Activated naive CD4-positive, alpha-beta T cell treated with anti-CD3 and anti-CD28 coated beads, Interleukin-2, amount 10 ng/mL, durations not matched to agents 7 days and 5 days (primary cell): ENCODE data around the gene MUC2.

ENCODE experiments used
- CTCF ChIA-PET: fragments of 350-600 bp; sonication (Branson Sonifier 250); formaldehyde crosslinking; loops from one replicate; lab custom pipeline; 2021; ENCODE audit warnings: antibody characterized with exemption; lab: Charles Lee
- DNase-seq: peaks from one replicate; pipeline ENCODE4 v3.0.0-alpha.2; 2020
- H3K27ac Mint-ChIP-seq: one replicate; pipeline ENCODE4 v1.8.0; 2021; ENCODE audit warnings: mild to moderate bottlenecking, moderate library complexity, mixed read lengths
- H3K27me3 Mint-ChIP-seq: one replicate; pipeline ENCODE4 v1.8.0; 2021; ENCODE audit warnings: mild to moderate bottlenecking, mixed read lengths
- H3K36me3 Mint-ChIP-seq: one replicate; pipeline ENCODE4 v1.8.0; 2021; ENCODE audit warnings: mixed read lengths
- H3K4me1 Mint-ChIP-seq: one replicate; pipeline ENCODE4 v1.8.0; 2021; ENCODE audit warnings: mixed read lengths
- H3K4me3 Mint-ChIP-seq: one replicate; pipeline ENCODE4 v1.8.0; 2021; ENCODE audit warnings: mild to moderate bottlenecking, moderate library complexity, mixed read lengths
- H3K9me3 Mint-ChIP-seq: one replicate; pipeline ENCODE4 v1.8.0; 2021; ENCODE audit warnings: mixed read lengths

Gene MUC2

DNA sequence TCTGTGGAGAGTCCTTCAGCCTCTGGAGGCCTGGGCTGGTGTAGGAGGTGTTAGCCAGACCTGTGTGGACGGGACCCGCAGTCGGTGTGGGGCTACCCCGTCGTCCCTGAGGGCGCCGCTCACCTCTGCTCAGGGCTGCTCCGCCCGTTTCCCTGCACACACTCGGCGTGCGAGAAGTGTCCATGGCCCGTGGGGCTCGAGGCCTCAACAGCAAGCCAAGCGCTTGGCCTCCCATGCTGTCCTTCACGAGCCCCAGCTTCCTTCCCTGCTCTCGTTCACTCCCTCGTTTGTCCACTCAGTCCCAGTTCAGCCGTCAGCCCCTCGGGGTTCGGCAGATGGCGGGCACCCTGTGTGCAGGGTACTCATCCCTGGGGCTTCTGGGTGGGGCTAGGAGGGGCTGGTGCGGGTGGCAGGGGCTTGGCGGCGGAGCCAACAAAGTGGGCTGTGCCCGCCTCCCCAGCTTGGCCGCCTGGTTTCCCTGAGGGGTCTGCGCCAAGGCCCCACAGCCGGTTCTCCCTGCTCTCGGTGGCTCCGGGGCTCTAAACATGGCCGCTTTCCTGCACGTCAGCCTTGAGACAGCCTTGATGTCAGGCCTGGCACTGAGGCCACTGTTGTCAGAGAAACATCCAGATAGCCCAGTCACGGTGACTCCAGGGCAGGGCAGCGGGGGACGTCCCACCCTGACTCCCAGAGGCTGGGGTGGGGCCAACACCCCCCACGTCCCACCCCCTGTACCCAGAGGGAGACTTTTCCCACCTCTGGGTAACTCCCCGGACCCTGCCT is 41.5 kb upstream of the MUC2 start:
- Mint-ChIP-seq H3K36me3 (no peaks in the 10 kb centered on the region), H3K27me3 (no peaks in the 10 kb centered on the region), H3K27ac (no peak overlapping the region), H3K9me3 (peaks cover 6% of the 10 kb centered on the region), H3K4me3 (no peak overlapping the region), H3K4me1 (no peaks in the 10 kb centered on the region)
- CTCF ChIA-PET = no interaction called here
- no peak for DNase-seq

DNA sequence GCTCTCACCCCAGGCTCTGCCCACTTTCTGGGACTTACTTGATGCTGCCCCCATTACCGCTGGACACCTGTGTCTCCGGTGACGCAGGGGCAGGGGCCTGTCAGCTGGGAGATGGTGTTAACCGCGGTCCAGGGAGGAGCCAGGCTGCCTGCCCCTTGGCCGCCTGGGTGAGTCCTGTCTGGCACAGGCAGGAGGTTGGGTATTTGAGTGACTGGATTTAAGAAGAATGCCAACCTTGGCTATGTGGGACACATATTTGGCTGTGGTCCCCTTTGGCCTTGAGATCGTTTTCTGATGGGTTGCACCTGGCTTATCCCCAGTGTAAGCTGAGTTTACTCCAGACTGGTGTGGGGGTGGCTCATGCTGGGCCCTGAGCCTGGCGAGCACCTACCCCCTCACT is 40.7 kb upstream of the MUC2 start:
- H3K36me3 Mint-ChIP-seq = no peaks in the 10 kb centered on the region
- H3K27ac Mint-ChIP-seq = no peak overlapping the region
- DNase-seq = no peak
- peaks cover 6% of the 10 kb centered on the region for H3K9me3 Mint-ChIP-seq
- H3K27me3 Mint-ChIP-seq = no peaks in the 10 kb centered on the region
- H3K4me1 Mint-ChIP-seq = no peaks in the 10 kb centered on the region
- CTCF ChIA-PET = no interaction called here
- H3K4me3 Mint-ChIP-seq = no peak overlapping the region

DNA sequence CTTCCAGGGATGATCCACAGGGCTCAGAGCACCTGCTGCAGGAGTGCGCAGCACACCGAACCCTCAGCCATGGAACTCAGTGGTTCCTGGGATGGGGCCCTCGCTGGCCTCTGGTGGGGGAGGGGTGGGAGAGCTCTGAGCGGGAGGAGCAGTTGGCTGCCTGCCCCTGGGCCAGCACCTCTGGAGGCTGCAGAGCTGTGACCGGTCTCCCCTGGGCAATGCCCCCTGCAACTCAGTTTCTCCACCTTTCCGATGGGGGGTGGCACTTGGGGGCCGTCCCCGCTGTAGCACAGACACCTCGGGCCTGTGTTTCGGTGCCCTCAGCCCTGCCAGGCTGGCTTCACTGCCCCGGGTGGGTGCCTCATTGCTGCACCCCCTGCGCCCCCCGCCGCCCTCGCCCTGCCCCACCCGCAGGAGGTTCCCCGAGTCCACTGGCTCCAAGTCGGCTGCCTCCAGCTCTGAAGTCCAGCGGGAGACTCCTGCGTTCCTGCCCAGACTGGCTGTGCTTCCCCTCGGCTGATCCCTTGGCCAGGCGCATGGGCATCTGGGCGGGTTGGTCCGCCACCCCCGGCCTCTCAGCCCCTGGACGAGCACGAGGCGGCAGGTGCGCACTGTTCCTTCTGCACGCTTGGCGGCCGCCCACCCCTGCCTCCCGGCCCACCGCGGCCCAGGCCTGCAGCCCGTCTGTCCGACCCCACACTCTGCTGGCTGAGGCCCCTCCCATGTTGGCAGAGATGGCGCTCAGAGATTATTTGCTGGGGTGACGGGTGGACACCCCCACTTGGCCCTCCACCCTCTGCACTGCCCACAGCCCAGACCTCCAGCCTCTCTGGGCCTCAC is 40.0 kb upstream of the MUC2 start:
- no peak overlapping the region for H3K27ac Mint-ChIP-seq

DNA sequence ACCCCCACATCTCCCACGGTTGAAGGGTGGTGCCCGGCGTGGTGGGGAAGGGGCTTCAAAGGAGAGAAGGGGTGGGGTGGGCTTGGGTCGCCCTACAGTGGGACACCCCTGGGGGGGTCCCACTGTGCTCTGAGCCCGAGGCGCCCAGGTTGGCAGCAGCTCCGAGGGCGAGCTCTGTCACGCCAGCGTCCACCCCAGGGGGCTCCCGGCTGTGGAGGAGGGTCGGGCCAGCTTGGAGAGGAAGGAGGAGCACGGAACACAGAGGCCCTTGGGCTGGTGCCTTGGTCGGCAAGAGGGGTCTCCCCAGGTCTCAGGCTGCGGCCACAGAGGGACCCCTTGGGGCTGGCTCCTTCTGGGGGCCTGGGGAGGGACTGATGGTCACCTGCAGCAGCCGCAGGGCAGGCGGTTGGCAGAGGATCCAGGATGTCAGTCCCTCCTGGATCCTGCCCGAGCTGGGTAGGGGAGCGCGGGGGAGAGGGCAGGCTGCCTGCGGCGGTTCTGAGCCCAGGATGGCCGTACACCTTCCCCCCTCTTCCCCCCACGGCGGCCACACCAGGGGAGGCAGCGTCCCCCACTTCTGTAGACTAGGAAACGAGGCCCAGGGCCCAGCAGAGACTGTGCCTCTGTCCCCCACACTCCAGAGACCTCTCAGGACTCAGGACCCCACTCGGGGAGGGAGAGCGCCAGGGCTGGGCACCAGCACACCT is 38.9 kb upstream of the MUC2 start:
- CTCF ChIA-PET = no interaction called here
- Mint-ChIP-seq H3K4me3 (no peak overlapping the region), H3K36me3 (no peaks in the 10 kb centered on the region), H3K9me3 (peaks cover 6% of the 10 kb centered on the region), H3K4me1 (no peaks in the 10 kb centered on the region), H3K27me3 (no peaks in the 10 kb centered on the region), H3K27ac (no peak overlapping the region)
- DNase-seq = no peak

More for the DNA sequence above, 40.0 kb upstream of the MUC2 start:
- Mint-ChIP-seq H3K4me1 (no peaks in the 10 kb centered on the region), H3K9me3 (peaks cover 6% of the 10 kb centered on the region), H3K27me3 (no peaks in the 10 kb centered on the region), H3K36me3 (no peaks in the 10 kb centered on the region), H3K4me3 (no peak overlapping the region)
- no peak for DNase-seq
- CTCF ChIA-PET = no interaction called here

DNA sequence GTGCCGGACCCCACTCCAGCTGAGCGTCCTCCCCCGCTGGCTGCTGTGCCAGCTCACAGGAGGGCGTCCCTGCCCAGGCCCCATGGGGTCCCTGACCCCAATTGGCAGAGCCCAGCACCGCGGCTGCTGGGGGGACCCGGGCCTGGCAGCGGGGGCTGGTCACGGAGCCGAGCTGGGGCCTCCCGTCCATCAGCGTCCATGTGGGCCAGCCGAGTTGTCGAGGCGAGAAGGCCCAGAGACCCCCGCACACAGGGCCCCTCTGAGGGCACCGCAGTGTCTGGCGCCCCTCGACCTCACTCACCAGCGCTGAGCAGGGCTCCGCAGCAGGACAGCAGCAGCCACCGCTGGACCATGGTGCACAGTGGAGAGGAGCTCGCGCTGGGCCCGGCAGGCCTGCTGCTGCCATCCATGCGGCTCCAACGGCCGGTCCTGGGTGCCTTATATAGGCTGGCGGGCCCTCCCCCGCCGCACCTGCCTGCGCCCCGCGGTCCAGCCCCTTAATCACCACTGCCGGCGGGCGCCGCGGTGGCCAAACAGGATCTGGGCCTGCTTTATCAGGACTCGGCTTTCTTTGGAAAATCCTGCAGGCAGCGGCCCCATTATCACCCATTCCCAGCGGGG is 38.3 kb upstream of the MUC2 start, which contains the start of gene MUC6:
Gene MUC6 (minus strand): TSS at position 416 of the 621 bp plus-strand sequence. CDS start 63 bp downstream, at position 353.
- Mint-ChIP-seq H3K36me3 (no peaks in the 10 kb centered on the region), H3K4me3 (no peak within 1 kb of the TSS), H3K9me3 (peaks cover 6% of the 10 kb centered on the region), H3K27ac (no peak within 1 kb of the TSS), H3K4me1 (no peaks in the 10 kb centered on the region), H3K27me3 (no peaks in the 10 kb centered on the region)
- DNase-seq = no peak
- CTCF ChIA-PET = no interaction called here

DNA sequence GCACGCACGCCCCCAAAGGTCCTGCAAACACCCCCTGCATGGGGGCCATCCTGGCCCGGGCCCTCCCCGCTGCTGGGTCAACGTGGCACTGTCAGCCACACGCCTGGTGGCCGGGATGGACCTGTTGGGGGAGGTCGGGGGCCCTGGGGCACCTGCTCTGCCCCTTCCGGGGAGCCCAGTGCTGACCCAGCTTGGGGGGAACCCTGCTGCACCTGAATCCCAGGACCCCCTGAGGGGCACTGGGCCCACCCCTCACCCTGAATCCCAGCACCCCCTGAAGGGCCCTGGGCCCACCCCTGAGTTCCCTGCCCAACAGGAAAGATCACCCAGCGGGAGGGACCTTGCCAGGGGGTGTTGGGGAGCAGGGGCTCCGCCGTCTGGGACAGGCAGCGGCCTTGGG is 37.7 kb upstream of the MUC2 start:
- CTCF ChIA-PET = no interaction called here
- DNase-seq = no peak
- H3K36me3 Mint-ChIP-seq = no peaks in the 10 kb centered on the region

DNA sequence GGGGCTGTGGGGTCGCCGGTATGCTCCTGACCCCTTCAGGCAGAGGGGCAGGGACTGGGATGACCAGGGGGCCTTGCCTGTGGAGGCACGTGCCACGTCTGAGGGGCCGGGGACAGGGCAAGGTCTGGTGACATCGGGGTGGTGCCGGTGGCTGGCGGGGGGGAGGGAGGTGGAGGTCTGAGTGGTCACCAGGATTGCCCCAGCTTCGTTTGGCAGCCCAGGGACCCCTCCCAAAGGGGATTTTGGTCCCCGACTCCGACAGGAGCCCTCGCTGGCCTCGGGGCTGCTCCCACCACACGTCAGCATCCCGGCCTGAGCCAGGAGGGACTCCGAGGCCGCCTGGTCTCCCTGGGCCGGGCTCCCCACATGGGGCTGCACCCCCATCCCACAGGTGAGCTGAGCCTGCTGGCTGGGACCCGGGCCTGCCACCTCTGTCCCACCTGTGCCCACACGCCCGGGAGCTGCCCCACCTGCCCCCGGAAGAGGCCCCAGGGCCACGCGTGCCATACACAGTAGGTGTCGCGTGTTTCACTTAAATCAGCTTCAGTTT is 37.1 kb upstream of the MUC2 start:
- CTCF ChIA-PET = no interaction called here
- DNase-seq = no peak
- no peak overlapping the region for H3K4me3 Mint-ChIP-seq
- no peak overlapping the region for H3K27ac Mint-ChIP-seq
- H3K27me3 Mint-ChIP-seq = no peaks in the 10 kb centered on the region
- H3K4me1 Mint-ChIP-seq = no peaks in the 10 kb centered on the region
- H3K36me3 Mint-ChIP-seq = no peaks in the 10 kb centered on the region
- H3K9me3 Mint-ChIP-seq = peaks cover under 1% of the 10 kb centered on the region

More for the DNA sequence above, 37.7 kb upstream of the MUC2 start:
- H3K27me3 Mint-ChIP-seq = no peaks in the 10 kb centered on the region
- no peak overlapping the region for H3K27ac Mint-ChIP-seq
- H3K4me1 Mint-ChIP-seq = no peaks in the 10 kb centered on the region
- peaks cover 6% of the 10 kb centered on the region for H3K9me3 Mint-ChIP-seq
- no peak overlapping the region for H3K4me3 Mint-ChIP-seq

DNA sequence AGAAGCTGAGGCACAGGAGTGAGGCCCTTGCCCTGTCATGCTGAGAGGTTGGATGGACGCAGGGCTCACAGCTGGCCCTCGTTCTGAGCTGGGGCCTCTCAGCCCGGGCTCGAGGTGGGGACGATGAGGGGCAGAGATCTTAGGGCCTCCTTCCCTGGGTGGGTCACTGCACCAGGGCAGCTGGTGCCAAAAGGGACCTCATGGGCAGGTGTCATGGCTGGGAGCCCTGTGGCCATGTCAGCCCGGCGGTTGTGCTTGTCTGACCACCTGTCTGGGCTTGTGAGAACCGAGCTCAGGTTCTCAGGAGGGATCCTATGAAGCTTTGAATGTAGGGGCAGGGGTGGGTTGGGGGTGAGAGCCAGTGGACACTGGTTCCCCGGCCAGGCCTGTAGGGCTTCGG is 36.3 kb upstream of the MUC2 start:
- Mint-ChIP-seq H3K27me3 (no peaks in the 10 kb centered on the region), H3K27ac (no peak overlapping the region), H3K9me3 (no peaks in the 10 kb centered on the region), H3K4me3 (no peak overlapping the region), H3K4me1 (no peaks in the 10 kb centered on the region), H3K36me3 (no peaks in the 10 kb centered on the region)
- CTCF ChIA-PET = no interaction called here
- DNase-seq = no peak

DNA sequence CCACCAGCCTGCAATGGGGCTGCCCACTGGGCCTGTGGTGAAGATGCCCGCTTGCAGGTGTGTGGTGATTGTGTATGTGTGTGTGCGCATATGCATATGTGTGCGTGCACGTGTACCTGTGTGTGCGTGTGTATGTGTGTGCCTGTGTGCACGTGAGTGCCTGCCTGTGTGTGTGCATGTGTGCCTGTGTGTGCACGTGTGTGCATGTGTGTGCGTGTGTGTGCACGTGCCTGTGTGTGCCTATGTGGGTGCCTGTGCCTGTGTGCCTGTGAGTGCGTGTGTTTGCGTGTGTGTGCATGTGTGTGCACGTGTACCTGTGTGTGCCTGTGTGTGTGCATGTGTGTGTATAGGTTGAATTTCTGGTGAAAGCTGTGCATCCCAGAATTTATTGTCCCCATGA is 35.8 kb upstream of the MUC2 start:
- H3K4me1 Mint-ChIP-seq = no peaks in the 10 kb centered on the region
- H3K27ac Mint-ChIP-seq = no peak overlapping the region
- CTCF ChIA-PET = no interaction called here
- H3K9me3 Mint-ChIP-seq = no peaks in the 10 kb centered on the region
- no peak overlapping the region for H3K4me3 Mint-ChIP-seq
- DNase-seq = no peak
- peaks cover 3% of the 10 kb centered on the region for H3K27me3 Mint-ChIP-seq
- no peaks in the 10 kb centered on the region for H3K36me3 Mint-ChIP-seq

DNA sequence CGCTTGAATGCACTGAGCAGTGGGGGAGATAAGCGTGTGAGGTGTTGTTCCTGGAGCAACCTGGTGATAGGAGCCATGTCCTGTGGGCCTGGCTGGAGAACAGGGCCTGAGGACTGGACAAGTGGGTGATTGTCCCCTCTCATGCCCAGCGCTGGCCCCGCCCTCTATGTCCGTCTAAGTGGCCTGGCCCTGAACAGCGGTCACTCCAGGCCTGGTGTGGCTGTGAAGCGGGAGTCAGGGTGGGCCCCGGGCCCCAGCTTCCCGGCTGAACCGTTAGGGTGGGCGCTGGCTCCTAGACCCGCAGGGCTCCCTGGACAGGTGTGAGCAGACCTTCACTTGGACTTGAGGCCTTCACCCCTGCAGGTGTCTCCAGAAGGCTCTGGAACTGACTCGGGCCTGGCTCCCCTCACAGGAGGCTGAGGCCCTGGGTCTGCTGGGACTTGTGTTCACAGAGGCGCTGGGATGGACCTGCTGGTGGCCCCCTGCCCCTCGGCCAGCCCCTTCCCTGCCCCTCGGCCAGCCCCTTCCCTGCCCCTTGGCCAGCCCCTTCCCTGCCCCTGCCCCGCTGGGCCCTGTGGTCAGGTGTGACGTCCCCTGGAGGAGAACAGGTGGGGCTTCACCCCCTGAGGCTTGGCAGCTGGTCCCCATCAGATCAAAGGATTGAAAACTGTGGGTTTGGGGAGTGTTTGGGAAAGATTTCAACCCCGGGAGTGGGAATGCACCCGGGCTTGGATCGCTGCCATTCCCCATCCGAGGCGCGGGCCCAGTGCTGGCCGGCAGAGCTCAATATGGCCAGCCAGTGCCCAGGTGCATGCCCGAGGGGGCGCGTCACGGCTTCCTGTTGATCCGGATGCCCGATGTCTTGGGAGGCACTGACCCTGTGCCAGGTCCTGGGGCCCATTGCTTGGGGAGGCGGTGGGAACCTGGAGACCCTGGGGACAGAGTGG is 34.9 kb upstream of the MUC2 start:
- CTCF ChIA-PET = no interaction called here
- H3K4me3 Mint-ChIP-seq = no peak overlapping the region
- no peaks in the 10 kb centered on the region for H3K9me3 Mint-ChIP-seq
- no peaks in the 10 kb centered on the region for H3K36me3 Mint-ChIP-seq
- no peak for DNase-seq
- H3K27me3 Mint-ChIP-seq = peaks cover 8% of the 10 kb centered on the region
- no peaks in the 10 kb centered on the region for H3K4me1 Mint-ChIP-seq
- no peak overlapping the region for H3K27ac Mint-ChIP-seq

DNA sequence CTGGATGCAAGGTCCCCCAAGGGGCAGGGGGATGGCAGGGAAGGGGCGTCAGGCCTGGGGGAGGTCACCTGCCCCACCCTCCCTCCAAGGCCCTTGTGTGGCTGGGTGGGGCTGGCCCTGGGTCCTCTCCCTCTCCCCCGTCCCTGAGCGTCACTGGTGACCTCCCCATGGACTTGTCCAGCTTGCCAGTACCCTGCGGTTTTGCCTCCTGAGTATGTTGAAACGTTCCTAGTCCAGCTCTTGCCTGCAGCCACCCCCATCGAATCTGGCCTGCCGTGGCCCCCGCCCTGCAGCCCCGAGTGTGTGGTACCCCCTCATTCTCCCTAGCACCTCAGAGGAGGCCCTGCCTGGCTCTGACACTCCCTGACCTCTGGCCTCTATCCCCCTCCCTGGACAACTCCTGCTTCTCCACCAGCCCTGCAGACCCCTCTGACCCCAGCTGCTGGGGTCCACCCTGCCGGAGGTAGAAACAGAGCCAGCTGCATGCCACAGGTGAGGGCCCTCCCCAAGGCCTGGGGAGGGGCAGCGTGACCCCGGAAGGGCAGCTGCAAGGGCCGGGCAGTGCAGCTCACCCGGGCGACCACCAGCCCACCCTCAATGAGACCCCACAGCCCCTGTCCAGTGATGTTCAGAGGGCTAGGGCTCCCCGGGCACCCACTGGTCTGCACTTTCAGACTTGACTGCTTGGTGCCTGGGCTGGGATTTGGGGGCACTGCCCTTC is 34.1 kb upstream of the MUC2 start:
- Mint-ChIP-seq H3K4me3 (no peak overlapping the region), H3K27ac (no peak overlapping the region), H3K4me1 (no peaks in the 10 kb centered on the region), H3K27me3 (peaks cover 8% of the 10 kb centered on the region), H3K36me3 (no peaks in the 10 kb centered on the region), H3K9me3 (no peaks in the 10 kb centered on the region)
- no peak for DNase-seq
- CTCF ChIA-PET = no interaction called here

DNA sequence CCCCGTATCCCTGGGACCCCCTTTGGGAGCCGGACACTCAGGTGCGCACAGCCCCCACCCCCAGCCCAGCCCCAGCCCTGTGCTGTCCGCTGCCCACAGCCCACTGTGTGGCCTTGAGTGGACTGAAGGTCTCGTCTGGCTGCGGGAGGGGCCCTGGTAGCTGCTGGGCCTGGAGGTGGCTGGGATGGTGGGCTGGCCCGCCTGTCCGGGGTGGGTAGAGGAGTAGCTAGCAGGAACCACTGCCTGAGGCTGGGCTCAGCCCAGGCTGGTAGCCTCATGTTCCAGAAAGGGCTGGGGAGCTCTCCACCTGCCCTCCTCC is 33.6 kb upstream of the MUC2 start:
- H3K4me3 Mint-ChIP-seq = no peak overlapping the region
- CTCF ChIA-PET = no interaction called here
- no peak overlapping the region for H3K27ac Mint-ChIP-seq
- no peaks in the 10 kb centered on the region for H3K4me1 Mint-ChIP-seq
- no peaks in the 10 kb centered on the region for H3K9me3 Mint-ChIP-seq
- DNase-seq = no peak
- H3K27me3 Mint-ChIP-seq = peaks cover 10% of the 10 kb centered on the region
- H3K36me3 Mint-ChIP-seq = no peaks in the 10 kb centered on the region

DNA sequence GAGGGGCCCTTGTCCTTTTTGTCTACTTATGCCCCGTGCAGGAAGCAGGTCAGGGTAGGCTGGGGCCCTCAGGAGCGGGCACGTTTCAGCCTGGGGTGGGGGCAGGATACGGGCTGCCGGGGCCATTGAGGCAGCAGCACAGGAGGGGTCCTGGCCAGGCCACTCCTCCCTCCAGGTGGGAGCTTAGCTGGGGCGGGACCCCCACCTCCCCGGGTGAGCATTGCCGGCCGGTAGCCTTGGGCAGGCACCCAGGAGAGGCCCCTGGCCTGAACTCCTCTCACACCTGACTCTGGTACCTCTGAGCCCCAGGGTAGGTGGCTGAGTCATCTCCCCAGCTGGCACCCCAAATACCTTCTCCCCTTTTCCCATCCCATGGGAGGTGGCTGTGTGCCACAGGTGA is 33.2 kb upstream of the MUC2 start:
- Mint-ChIP-seq H3K4me1 (no peaks in the 10 kb centered on the region), H3K9me3 (no peaks in the 10 kb centered on the region), H3K36me3 (no peaks in the 10 kb centered on the region), H3K27me3 (peaks cover 11% of the 10 kb centered on the region), H3K27ac (no peak overlapping the region), H3K4me3 (no peak overlapping the region)
- DNase-seq = no peak
- CTCF ChIA-PET = interaction anchor here (1.6 kb wide), 1 partner anchor 10 kb away, joined by 5 read pairs; no protein-coding TSS in a partner anchor
